HepG2 (cell line): ENCODE results near the gene TLR9.

Source experiments
- CTCF ChIP-seq: sonication (generic); formaldehyde crosslinking; IDR thresholded peaks from 2 replicates; pipeline ENCODE4 v1.5.0; 2020; ENCODE audit warnings: mild to moderate bottlenecking, missing genetic modification reagents, moderate library complexity
- SPEN ChIP-seq: sonication (generic); formaldehyde crosslinking; IDR thresholded peaks from 2 replicates; pipeline ENCODE4 v1.5.1; 2020; ENCODE audit warnings: low read depth, mild to moderate bottlenecking, missing genetic modification reagents
- ZNF235 ChIP-seq: sonication (generic); formaldehyde crosslinking; IDR thresholded peaks from 2 replicates; pipeline ENCODE4 v1.8.1; 2023; ENCODE audit warnings: mild to moderate bottlenecking, missing genetic modification reagents, borderline replicate concordance

DNA sequence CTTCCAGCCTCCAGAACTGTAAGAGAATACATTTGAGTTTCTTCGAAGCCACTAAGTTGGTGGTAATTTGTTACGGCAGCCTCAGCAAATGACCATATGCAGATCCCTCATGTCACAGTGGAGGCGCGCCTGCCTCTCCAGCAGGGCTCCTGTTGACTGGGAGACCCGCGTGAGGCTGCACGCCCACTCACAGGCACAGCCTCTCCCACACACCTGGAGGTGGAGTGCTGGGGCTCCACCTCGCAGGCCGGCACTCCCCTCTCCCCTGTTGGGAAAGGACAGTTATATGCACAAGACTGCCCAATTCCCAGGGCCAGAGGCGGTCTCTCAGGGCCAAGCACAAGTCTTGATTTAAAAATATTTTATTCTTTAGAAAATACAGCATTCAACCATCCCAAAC, 2.8 kb upstream of the TLR9 start:
- TF ChIP-seq ZNF235 (CRISPR knock-in tag): no peak
- TF ChIP-seq SPEN (CRISPR knock-in tag): no peak
- no peak for TF ChIP-seq CTCF (CRISPR knock-in tag)
